B cell (primary cell): Measurements from ENCODE around the gene NPW.

ENCODE experiments used
- EZH2 ChIP-seq: IDR thresholded peaks from 2 replicates; pipeline ENCODE4 v1.6.1; 2012; ENCODE audit warnings: borderline replicate concordance, low read depth, mild to moderate bottlenecking, moderate library complexity, low read length; ENCODE audit not compliant: insufficient read depth, poor library complexity, severe bottlenecking
- TF ChIP-seq, protein P1 (sequence below): fragments of 200-600 bp; IDR thresholded peaks from one replicate; pipeline ENCODE4 v1.8.0; 2022; ENCODE audit warnings: antibody characterized with exemption, mild to moderate bottlenecking

DNA sequence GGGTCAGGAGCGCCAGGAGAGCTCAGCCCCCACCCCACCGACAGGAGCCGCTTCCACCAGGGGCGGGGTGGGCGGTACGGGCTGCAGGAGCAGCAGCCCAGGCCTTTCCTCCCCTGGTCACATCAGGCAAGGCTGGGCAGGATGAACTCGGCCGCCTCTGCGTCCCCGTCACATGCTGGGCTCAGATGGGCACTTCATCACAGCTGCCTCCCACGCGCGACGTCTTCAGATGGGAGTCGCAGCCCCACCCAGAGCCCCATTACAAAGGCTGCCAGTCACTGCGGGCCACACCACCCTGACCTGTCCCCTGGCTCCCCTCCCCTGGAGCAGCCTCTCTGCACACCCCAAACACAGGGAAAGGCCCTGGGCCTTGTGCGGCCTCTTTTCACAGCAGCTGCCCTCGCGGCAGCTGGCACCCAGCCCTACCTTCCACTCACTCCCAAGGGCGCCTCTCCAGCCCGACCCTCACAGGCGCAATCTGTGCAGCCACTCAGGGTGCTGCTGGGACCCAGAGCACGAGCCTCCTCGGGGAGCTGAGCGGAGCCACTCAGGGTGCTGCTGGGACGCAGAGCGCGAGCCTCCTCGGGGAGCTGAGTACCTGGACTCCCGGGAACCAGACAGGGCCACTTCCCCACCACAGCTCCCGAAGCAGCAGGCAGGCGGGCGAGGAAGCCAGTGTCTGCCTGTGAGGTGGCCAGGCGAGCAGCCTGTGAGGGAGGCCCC lies 14.6 kb upstream of the NPW start:
- TF ChIP-seq, protein P1, sequence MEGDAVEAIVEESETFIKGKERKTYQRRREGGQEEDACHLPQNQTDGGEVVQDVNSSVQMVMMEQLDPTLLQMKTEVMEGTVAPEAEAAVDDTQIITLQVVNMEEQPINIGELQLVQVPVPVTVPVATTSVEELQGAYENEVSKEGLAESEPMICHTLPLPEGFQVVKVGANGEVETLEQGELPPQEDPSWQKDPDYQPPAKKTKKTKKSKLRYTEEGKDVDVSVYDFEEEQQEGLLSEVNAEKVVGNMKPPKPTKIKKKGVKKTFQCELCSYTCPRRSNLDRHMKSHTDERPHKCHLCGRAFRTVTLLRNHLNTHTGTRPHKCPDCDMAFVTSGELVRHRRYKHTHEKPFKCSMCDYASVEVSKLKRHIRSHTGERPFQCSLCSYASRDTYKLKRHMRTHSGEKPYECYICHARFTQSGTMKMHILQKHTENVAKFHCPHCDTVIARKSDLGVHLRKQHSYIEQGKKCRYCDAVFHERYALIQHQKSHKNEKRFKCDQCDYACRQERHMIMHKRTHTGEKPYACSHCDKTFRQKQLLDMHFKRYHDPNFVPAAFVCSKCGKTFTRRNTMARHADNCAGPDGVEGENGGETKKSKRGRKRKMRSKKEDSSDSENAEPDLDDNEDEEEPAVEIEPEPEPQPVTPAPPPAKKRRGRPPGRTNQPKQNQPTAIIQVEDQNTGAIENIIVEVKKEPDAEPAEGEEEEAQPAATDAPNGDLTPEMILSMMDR, result no peak
- no peak for TF ChIP-seq EZH2
